Calu3 (cell line): ENCODE data around the gene TTC6. TPM values are rescaled to one million over a fixed set of nuclear protein-coding genes. Genes with fewer than 3 reads are reported as not detected.

Source experiments
- BruUV-seq: library from RNA; stranded (reverse); fragments of 400-500 nt; replicated peaks from 2 replicates; lab custom pipeline; 2021; lab: Mats Ljungman, UMichigan
- CTCF ChIA-PET: fragments of 300-600 bp; sonication (Branson Sonifier 250); formaldehyde crosslinking; loops from one replicate; lab custom pipeline; 2022; ENCODE audit warnings: antibody characterized with exemption; lab: Charles Lee
- DNase-seq: peaks from one replicate; pipeline ENCODE4 v3.0.0; 2022
- H3K27ac Mint-ChIP-seq: one replicate; pipeline ENCODE4 v1.8.0; 2022; ENCODE audit warnings: mixed read lengths; ENCODE audit not compliant: unreplicated experiment
- H3K27me3 Mint-ChIP-seq: one replicate; pipeline ENCODE4 v1.8.0; 2022; ENCODE audit warnings: mixed read lengths; ENCODE audit not compliant: unreplicated experiment
- H3K36me3 Mint-ChIP-seq: one replicate; pipeline ENCODE4 v1.8.0; 2022; ENCODE audit warnings: mild to moderate bottlenecking, moderate library complexity, mixed read lengths; ENCODE audit not compliant: insufficient read depth, unreplicated experiment
- H3K4me1 Mint-ChIP-seq: one replicate; pipeline ENCODE4 v1.8.0; 2022; ENCODE audit warnings: mild to moderate bottlenecking, low read depth, mixed read lengths; ENCODE audit not compliant: unreplicated experiment
- H3K4me3 Mint-ChIP-seq: one replicate; pipeline ENCODE4 v1.8.0; 2022; ENCODE audit warnings: mild to moderate bottlenecking, low read depth, moderate library complexity, mixed read lengths; ENCODE audit not compliant: unreplicated experiment
- H3K9me3 Mint-ChIP-seq: one replicate; pipeline ENCODE4 v1.8.0; 2022; ENCODE audit warnings: low read depth, mixed read lengths; ENCODE audit not compliant: unreplicated experiment
- CTCF ChIP-seq: fragments of 200-600 bp; IDR thresholded peaks from one replicate; pipeline ENCODE4 v1.8.0; 2022; ENCODE audit warnings: antibody characterized with exemption; ENCODE audit not compliant: unreplicated experiment
- intact Hi-C: fragments of 100-400 bp; cut with micrococcal nuclease; formaldehyde crosslinking; loops from one replicate; pipeline ENCODE4 v1.10.0; 2022; ENCODE audit not compliant: unreplicated experiment
- total RNA-seq: library from RNA; stranded (reverse); gene quantifications from 2 replicates; pipeline ENCODE4 v1.2.3, GENCODE V29; 2022

Gene TTC6
- total RNA-seq, 1 experiment from 2014 or later = 13.8 TPM

- no peak for DNase-seq
- peaks cover 39% of the 10 kb centered on the region for H3K36me3 Mint-ChIP-seq
- intact Hi-C loops = loop anchor here (2.0 to 5.0 kb wide), 3 partner anchors 16 to 221 kb away; no protein-coding TSS in a partner anchor
- peak overlapping the region; percentile 73 for H3K27ac Mint-ChIP-seq
- no peak for TF ChIP-seq CTCF
- H3K4me1 Mint-ChIP-seq = peaks cover 18% of the 10 kb centered on the region
- H3K9me3 Mint-ChIP-seq = no peaks in the 10 kb centered on the region
- H3K4me3 Mint-ChIP-seq = peak overlapping the region; percentile 62
- no peaks in the 10 kb centered on the region for H3K27me3 Mint-ChIP-seq
- no TSS peak for BruUV-seq
- CTCF ChIA-PET = interaction anchor here (0.6 to 1.4 kb wide), 3 partner anchors 11 to 312 kb away, joined by 3 to 4 read pairs (median 4); no protein-coding TSS in a partner anchor
These were observed 32.2 kb upstream of the TTC6 start for GRCh38 chr14:37563189-37563588.

- H3K36me3 Mint-ChIP-seq = peaks cover 30% of the 10 kb centered on the region
- peaks cover 3% of the 10 kb centered on the region for H3K9me3 Mint-ChIP-seq
- BruUV-seq = no TSS peak
- peak; percentile 57 for DNase-seq
- peaks cover 35% of the 10 kb centered on the region for H3K4me1 Mint-ChIP-seq
- peak overlapping the region; percentile 64 for H3K4me3 Mint-ChIP-seq
- intact Hi-C loops = loop anchor here (1.0 kb wide), 3 partner anchors 116 to 313 kb away; no protein-coding TSS in a partner anchor
- H3K27me3 Mint-ChIP-seq = no peaks in the 10 kb centered on the region
- peak; percentile 48 for TF ChIP-seq CTCF
- CTCF ChIA-PET = no interaction called here
- peak overlapping the region; percentile 96 for H3K27ac Mint-ChIP-seq
These were observed 29.9 kb upstream of the TTC6 start for GRCh38 chr14:37565550-37565949.

GRCh38 chr14:37566811-37567371 lies 28.5 kb upstream of the TTC6 start:
- Mint-ChIP-seq H3K4me1 (peaks cover 36% of the 10 kb centered on the region), H3K4me3 (peak overlapping the region; percentile 64), H3K36me3 (peaks cover 26% of the 10 kb centered on the region), H3K9me3 (peaks cover 3% of the 10 kb centered on the region), H3K27me3 (no peaks in the 10 kb centered on the region), H3K27ac (peak overlapping the region; percentile 96)
- intact Hi-C loops = loop anchor here (1.0 kb wide), 2 partner anchors 13 to 321 kb away; no protein-coding TSS in a partner anchor
- peak; percentile 44 for DNase-seq
- no TSS peak for BruUV-seq
- CTCF ChIA-PET = interaction anchor here (0.5 to 0.7 kb wide), 3 partner anchors 20 to 336 kb away, joined by 3 to 4 read pairs (median 3); no protein-coding TSS in a partner anchor
- no peak for TF ChIP-seq CTCF

GRCh38 chr14:37569729-37570128 lies 25.7 kb upstream of the TTC6 start:
- Mint-ChIP-seq H3K27ac (no peak overlapping the region), H3K36me3 (peaks cover 20% of the 10 kb centered on the region), H3K4me1 (peaks cover 26% of the 10 kb centered on the region), H3K9me3 (peaks cover 3% of the 10 kb centered on the region), H3K4me3 (no peak overlapping the region), H3K27me3 (no peaks in the 10 kb centered on the region)
- no peak for DNase-seq
- TF ChIP-seq CTCF = no peak
- CTCF ChIA-PET = no interaction called here
- BruUV-seq = no TSS peak
- intact Hi-C loops = no loop called here
